ENCODE data around the gene FAM78B.

- TF ChIP-seq CTCF (IDR thresholded peaks at IDR 0.05) (no peak), POLR2AphosphoS5 (IDR thresholded peaks at IDR 0.05) (no peak), EP300 (IDR thresholded peaks at IDR 0.05) (no peak)
These were observed 102.4 kb downstream of the FAM78B start for GRCh38 chr1:166064313-166064926.

All from stomach (tissue), 4 donors.